WERI-Rb-1 (cell line): Measurements from ENCODE around the gene RAVER1.
A peak's percentile ranks its signal among the peaks of the same experiment; 100 is the strongest.

Source experiments
- DNase-seq: peaks from one replicate; pipeline ENCODE4 v3.0.0-alpha.2; 2020
- H3K27ac ChIP-seq: fragments of 250-450 bp; sonication (Bioruptor Pico); 2 replicates; pipeline ENCODE4 v1.5.1; 2020; ENCODE audit warnings: mild to moderate bottlenecking, moderate library complexity
- H3K27me3 ChIP-seq: fragments of 250-450 bp; sonication (Bioruptor Pico); 2 replicates; pipeline ENCODE4 v1.5.1; 2021; ENCODE audit warnings: mild to moderate bottlenecking, low read depth, moderate library complexity; ENCODE audit not compliant: insufficient read depth, severe bottlenecking
- H3K36me3 ChIP-seq: fragments of 250-450 bp; sonication (Bioruptor Pico); 2 replicates; pipeline ENCODE4 v1.5.1; 2020; ENCODE audit warnings: mild to moderate bottlenecking, moderate library complexity
- H3K4me3 ChIP-seq: 2 replicates; pipeline ENCODE4 v1.5.1; 2011; ENCODE audit warnings: low read depth, mild to moderate bottlenecking, control low read depth, low read length
- H3K9me3 ChIP-seq: fragments of 250-450 bp; sonication (Bioruptor Pico); 2 replicates; pipeline ENCODE4 v1.5.1; 2021; ENCODE audit warnings: mild to moderate bottlenecking, moderate library complexity; ENCODE audit not compliant: severe bottlenecking
- TF ChIP-seq, protein P1 (sequence below): IDR thresholded peaks from 2 replicates; pipeline ENCODE4 v1.5.1; 2011; ENCODE audit warnings: low read depth, mild to moderate bottlenecking, control low read depth, inconsistent platforms, low read length

RAVER1 gene

DNA sequence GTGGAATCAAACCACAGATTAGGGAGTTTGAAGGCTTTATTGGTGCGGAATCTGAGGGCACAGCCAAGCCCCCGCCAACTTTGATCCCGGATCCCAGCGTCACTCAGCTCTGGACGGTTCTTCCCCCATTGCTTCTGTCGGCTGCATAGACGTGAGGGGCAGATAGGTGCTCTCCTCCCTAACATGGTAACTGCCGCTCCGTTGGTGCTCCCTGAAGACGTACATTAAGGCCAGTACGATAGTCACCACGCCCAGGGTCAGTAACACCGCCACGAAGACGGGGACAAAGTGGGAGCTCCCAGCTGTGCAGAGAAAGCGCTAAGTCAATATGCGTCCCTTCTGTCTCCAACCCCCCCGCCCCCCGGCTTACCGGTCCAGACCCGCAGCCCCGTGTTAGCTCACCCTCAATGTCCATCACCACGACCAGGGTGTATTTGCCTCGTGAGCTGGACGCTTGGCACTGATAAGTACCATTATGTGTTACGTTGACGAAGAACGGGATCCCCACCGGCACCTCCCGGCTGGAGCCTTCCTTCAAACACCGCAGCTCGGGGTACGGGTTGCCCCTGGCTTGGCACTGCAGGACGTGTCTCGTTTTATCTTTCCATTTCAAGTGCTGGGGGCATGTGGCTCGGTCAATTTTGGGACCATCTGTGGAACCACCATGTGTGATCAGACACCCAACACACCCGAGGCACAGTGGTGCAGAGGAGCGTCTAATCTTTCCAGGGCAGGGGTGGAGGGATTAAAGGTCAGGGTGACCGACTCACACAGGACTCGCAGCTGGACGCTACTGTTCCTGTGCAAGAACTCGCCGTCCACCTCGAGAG is 644 bp upstream of the RAVER1 start:
- peak overlapping the region; percentile 74 for H3K4me3 ChIP-seq
- H3K36me3 ChIP-seq: peaks cover 44% of the 10 kb centered on the region
- H3K9me3 ChIP-seq: no peaks in the 10 kb centered on the region
- TF ChIP-seq, protein P1, sequence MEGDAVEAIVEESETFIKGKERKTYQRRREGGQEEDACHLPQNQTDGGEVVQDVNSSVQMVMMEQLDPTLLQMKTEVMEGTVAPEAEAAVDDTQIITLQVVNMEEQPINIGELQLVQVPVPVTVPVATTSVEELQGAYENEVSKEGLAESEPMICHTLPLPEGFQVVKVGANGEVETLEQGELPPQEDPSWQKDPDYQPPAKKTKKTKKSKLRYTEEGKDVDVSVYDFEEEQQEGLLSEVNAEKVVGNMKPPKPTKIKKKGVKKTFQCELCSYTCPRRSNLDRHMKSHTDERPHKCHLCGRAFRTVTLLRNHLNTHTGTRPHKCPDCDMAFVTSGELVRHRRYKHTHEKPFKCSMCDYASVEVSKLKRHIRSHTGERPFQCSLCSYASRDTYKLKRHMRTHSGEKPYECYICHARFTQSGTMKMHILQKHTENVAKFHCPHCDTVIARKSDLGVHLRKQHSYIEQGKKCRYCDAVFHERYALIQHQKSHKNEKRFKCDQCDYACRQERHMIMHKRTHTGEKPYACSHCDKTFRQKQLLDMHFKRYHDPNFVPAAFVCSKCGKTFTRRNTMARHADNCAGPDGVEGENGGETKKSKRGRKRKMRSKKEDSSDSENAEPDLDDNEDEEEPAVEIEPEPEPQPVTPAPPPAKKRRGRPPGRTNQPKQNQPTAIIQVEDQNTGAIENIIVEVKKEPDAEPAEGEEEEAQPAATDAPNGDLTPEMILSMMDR: no peak
- DNase-seq: no peak
- no peaks in the 10 kb centered on the region for H3K27me3 ChIP-seq
- H3K27ac ChIP-seq: peak overlapping the region; percentile 99

DNA sequence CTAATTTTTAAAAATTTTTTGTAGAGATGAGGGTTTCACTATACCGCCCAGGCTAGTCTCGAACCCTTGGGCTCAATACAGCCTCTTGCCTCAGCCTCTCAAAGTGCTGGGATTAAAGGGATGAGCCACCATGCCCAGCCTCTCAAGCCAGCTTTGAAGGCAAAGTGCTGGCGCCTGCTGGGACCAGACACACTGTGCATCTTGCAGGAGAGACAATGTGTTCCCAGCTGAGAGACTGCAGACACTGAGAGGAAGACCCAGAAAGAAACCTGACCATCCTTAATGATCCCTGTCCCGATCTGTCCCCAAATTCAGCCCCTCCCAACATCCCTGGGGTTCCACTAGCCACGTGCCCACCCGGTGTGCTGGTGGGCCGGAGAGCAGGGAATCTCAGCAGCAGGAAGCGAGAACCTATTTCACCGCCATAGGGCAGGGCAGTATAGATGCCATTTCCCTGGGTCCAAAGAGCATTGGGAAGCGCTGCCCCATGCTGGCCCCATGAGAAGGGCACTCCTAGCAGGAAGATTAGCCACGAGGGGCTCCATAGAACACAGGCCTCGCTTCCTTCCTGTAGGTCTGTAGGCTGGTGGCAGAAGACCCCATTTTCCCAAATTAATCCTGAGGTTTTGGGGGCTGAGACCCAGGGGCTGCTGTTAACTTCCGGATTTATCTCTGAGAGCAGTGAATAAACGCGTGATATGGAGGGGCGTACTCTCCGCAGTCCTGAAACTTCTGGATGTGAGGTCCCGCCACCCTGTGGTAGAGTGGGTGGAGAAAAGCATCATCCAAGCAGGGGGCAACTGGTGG is 968 bp downstream of the RAVER1 start:
- DNase-seq: no peak
- H3K36me3 ChIP-seq: peaks cover 60% of the 10 kb centered on the region
- H3K27ac ChIP-seq: peak overlapping the region; percentile 99
- TF ChIP-seq, protein P1: no peak
- H3K4me3 ChIP-seq: peak overlapping the region; percentile 74
- no peaks in the 10 kb centered on the region for H3K27me3 ChIP-seq
- H3K9me3 ChIP-seq: no peaks in the 10 kb centered on the region

DNA sequence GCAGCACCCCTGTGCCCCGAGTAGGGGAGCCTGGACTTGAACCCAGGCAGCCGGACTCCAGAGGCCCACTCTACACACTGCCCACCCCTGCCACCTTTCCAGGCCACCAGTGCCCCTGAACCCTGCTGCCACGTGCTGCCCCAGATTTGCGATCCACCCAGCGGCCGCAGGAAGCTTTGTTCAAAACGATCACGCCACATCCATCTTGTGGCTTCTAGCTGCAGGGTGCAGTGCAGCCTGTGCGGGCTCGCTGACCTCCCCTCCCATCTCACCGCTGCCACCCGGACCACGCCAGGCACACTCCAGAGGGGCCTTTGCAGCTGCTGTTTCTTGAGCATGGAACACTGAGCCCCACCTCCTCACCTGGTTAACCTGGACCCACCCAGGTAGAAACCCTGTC is 3.8 kb downstream of the RAVER1 start:
- Histone ChIP-seq H3K36me3 (peaks cover 83% of the 10 kb centered on the region), H3K4me3 (no peak overlapping the region), H3K27me3 (no peaks in the 10 kb centered on the region), H3K27ac (no peak overlapping the region), H3K9me3 (no peaks in the 10 kb centered on the region)
- no peak for DNase-seq
- TF ChIP-seq, protein P1: no peak

DNA sequence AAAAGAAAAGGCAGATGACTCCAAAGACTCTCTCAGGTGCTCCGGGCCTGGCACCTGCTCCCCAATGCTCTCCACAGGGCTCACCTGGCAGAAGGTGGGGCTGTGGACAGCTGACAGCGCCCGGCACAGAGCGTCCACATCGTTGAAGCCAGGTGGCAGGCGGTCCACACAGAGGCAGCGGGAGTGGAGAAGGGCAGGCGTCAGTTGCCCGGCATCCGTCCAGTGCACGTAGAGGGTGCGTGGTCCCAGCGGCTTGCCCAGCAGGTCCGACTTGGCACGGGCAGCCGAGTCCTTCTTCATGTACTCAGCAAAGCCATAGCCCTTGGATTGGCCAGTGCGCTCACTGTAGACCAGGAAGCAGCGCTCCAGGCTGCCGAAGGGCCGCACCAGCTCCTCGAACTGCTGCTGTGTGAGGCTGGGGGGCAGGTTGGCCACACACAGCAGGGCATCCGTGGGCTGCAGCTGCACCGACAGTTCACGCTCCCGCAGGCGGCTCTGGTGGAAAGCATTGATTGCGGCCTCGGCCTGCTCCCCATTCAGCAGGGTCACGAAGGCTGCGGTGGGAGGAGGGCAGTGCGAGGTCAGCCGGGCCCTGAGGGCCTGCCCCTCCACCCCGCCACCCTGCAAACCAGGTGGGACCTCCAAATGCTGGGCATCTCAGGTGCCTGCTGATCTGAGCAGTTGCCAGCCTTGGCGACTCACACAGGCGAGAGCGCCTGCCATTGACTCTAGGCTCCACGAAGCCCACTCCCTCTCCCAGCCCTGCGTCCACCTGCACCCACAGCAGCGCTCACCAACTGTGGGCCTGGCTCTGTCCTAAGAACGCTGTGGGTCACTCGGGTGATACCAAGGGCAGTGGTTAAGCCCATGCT is 4.5 kb downstream of the RAVER1 start:
- TF ChIP-seq, protein P1: no peak
- no peak for DNase-seq
- H3K27ac ChIP-seq: no peak overlapping the region
- no peaks in the 10 kb centered on the region for H3K9me3 ChIP-seq
- H3K36me3 ChIP-seq: peaks cover 86% of the 10 kb centered on the region
- H3K27me3 ChIP-seq: no peaks in the 10 kb centered on the region
- no peak overlapping the region for H3K4me3 ChIP-seq

DNA sequence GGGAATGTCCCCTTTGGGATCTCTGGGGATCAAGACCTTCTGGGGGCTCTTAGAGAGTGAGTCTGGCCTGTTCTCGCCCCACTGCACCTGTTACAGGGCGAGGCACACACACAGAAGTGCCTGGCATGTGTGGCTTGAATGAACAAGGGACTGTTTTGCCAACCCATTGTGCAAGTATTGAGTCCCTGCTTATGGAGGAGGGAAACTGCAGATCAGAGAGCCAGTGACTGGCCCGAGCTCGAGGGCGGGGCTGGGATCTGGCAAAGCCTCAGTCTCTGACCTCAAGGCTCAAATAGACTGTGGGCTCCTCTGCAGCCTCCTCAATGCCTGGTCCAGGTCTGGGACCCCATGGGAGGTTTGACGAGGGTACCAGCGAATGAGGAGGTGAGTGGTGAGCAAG is 5.5 kb downstream of the RAVER1 start:
- DNase-seq: no peak
- H3K36me3 ChIP-seq: peaks cover 91% of the 10 kb centered on the region
- H3K27me3 ChIP-seq: no peaks in the 10 kb centered on the region
- TF ChIP-seq, protein P1: no peak
- H3K9me3 ChIP-seq: no peaks in the 10 kb centered on the region
- H3K4me3 ChIP-seq: no peak overlapping the region
- H3K27ac ChIP-seq: no peak overlapping the region
